K562 (cell line): Measurements from ENCODE around the gene GSTM1. TPM values are rescaled to one million over a fixed set of nuclear protein-coding genes. Genes with fewer than 3 reads are reported as not detected.

ENCODE experiments used
- CAMTA2 ChIP-seq: fragments of 250-450 bp; sonication (Bioruptor Pico); conservative IDR thresholded peaks from 2 replicates; pipeline ENCODE4 v1.5.1; 2022
- CBFA2T3 ChIP-seq: fragments of 450-650 bp; IDR thresholded peaks from 2 replicates; pipeline ENCODE4 v1.6.1; 2017
- EP400 ChIP-seq: fragments of 450-650 bp; IDR thresholded peaks from 2 replicates; pipeline ENCODE4 v1.6.1; 2017; ENCODE audit warnings: antibody characterized with exemption, mild to moderate bottlenecking, moderate library complexity
- FOXP4 ChIP-seq: sonication (generic); formaldehyde crosslinking; IDR thresholded peaks from 2 replicates; pipeline ENCODE4 v1.8.0; 2022; ENCODE audit warnings: mild to moderate bottlenecking, missing genetic modification reagents, borderline replicate concordance
- GTF2B ChIP-seq: IDR thresholded peaks from 2 replicates; pipeline ENCODE4 v1.6.1; 2011; ENCODE audit not compliant: insufficient read length; ENCODE audit errors: extremely low read depth
- HCFC1 ChIP-seq: IDR thresholded peaks from 2 replicates; pipeline ENCODE4 v1.6.1; 2012; ENCODE audit warnings: low read depth, low read length, improper control_type of control experiment
- HOMEZ ChIP-seq: fragments of 250-450 bp; sonication (Bioruptor Pico); IDR thresholded peaks from 2 replicates; pipeline ENCODE4 v1.4.0; 2020; ENCODE audit warnings: mild to moderate bottlenecking, moderate library complexity
- HOXB6 ChIP-seq: fragments of 250-450 bp; sonication (Bioruptor Pico); IDR thresholded peaks from 2 replicates; pipeline ENCODE4 v1.5.1; 2022; ENCODE audit warnings: mild to moderate bottlenecking, borderline replicate concordance
- KAT2B ChIP-seq: IDR thresholded peaks from one replicate; pipeline ENCODE4 v1.6.1; 2012; ENCODE audit warnings: low read depth, mild to moderate bottlenecking, control low read depth, inconsistent platforms, low read length, moderate library complexity
- KDM2B ChIP-seq: fragments of 250-450 bp; sonication (Bioruptor Pico); IDR thresholded peaks from 2 replicates; pipeline ENCODE4 v1.8.0; 2021; ENCODE audit warnings: mild to moderate bottlenecking, moderate library complexity
- MBD2 ChIP-seq: sonication (generic); IDR thresholded peaks from 2 replicates; pipeline ENCODE4 v1.6.1; 2016; ENCODE audit warnings: low read depth, borderline replicate concordance
- NR1H2 ChIP-seq: sonication (generic); formaldehyde crosslinking; IDR thresholded peaks from 2 replicates; pipeline ENCODE4 v1.4.0; 2020; ENCODE audit warnings: mild to moderate bottlenecking, missing genetic modification reagents
- NR2C2 ChIP-seq, 2 experiments: fragments of 200-800 bp in 1 of 2; sonication (Bioruptor generic) in 1 of 2; sonication (generic) in 1 of 2; formaldehyde crosslinking in 1 of 2; IDR thresholded peaks; 2 replicates each; pipeline versions ENCODE4 v1.6.1 to v1.8.0; 2016 to 2022; ENCODE audit warnings: mild to moderate bottlenecking in 1 of 2, missing compliant biosample characterization in 1 of 2, missing genetic modification characterization in 1 of 2, missing genetic modification reagents in 1 of 2
- PCBP2 ChIP-seq: fragments of 200-400 bp; formaldehyde crosslinking; IDR thresholded peaks from 2 replicates; pipeline ENCODE4 v1.6.1; 2018; ENCODE audit warnings: low read length, low read depth, mild to moderate bottlenecking, moderate library complexity; ENCODE audit not compliant: poor library complexity, severe bottlenecking
- RBM15 ChIP-seq: fragments of 200-400 bp; formaldehyde crosslinking; IDR thresholded peaks from 2 replicates; pipeline ENCODE4 v1.6.1; 2018; ENCODE audit warnings: mild to moderate bottlenecking, low read length, moderate library complexity; ENCODE audit not compliant: insufficient read depth
- SRSF7 ChIP-seq: fragments of 200-400 bp; formaldehyde crosslinking; optimal IDR thresholded peaks from 2 replicates; pipeline ENCODE3; 2017; ENCODE audit warnings: mild to moderate bottlenecking, low read depth, low read length
- TCF15 ChIP-seq: fragments of 250-450 bp; sonication (Bioruptor Pico); IDR thresholded peaks from 2 replicates; pipeline ENCODE4 v1.8.0; 2022; ENCODE audit warnings: moderate library complexity, mild to moderate bottlenecking, inconsistent platforms
- TFE3 ChIP-seq: fragments of 450-650 bp; formaldehyde crosslinking; IDR thresholded peaks from 2 replicates; pipeline ENCODE4 v1.4.0; 2020; ENCODE audit warnings: mild to moderate bottlenecking, mixed read lengths
- TRIM28 ChIP-seq: fragments of 450-650 bp; IDR thresholded peaks from 2 replicates; pipeline ENCODE4 v1.6.1; 2017
- ZNF175 ChIP-seq: fragments of 200-800 bp; sonication (Bioruptor generic); IDR thresholded peaks from 2 replicates; pipeline ENCODE4 v1.6.1; 2016; ENCODE audit warnings: low read depth, mild to moderate bottlenecking, missing genetic modification characterization, missing compliant biosample characterization
- ZNF740 ChIP-seq, 3 experiments: fragments of 200-800 bp in 1 of 3; sonication (Bioruptor generic) in 1 of 3; sonication (generic) in 1 of 3; formaldehyde crosslinking in 1 of 3; IDR thresholded peaks; 2 replicates each; pipeline versions ENCODE4 v1.6.1 to v1.8.0; 2016 to 2022; ENCODE audit warnings: mild to moderate bottlenecking in 2 of 3, missing compliant biosample characterization in 2 of 3, missing genetic modification characterization in 2 of 3, missing genetic modification reagents in 1 of 3
- polyA plus RNA-seq, 8 experiments: library from polyadenylated mRNA; depleted of rRNA in 4 of 8; stranded (reverse) in 5 of 8; unstranded in 3 of 8; fragments of >200 nt; fragmentation: Nextera tagmentation in 2 of 8; fragmentation: Illumina TruSeq in 1 of 8; extraction: Ambion mirVana in 2 of 8; extraction: Trizol in 1 of 8; gene quantifications; 2 replicates each; pipeline versions ENCODE4 v1.2.1 to v1.2.3, GENCODE V29; 2011 to 2014; ENCODE audit warnings: inconsistent platforms in 1 of 8, missing spikeins in 1 of 8
- total RNA-seq, 7 experiments: library from RNA; depleted of rRNA in 6 of 7; stranded (reverse); fragments of >200 nt in 6 of 7; fragmentation: Illumina TruSeq in 2 of 7; extraction: Trizol in 2 of 7; gene quantifications; 2 replicates each; pipeline versions ENCODE4 v1.2.1 to v1.2.3, GENCODE V29; 2011 to 2021; ENCODE audit warnings: low replicate concordance in 1 of 7

The GSTM1 gene
- total and polyA plus RNA-seq, 9 of the 15 experiments (the other 6 are each of a cell fraction or from before 2014, with no cell fraction given), result not detected

GRCh38 chr1:109719337-109719837, 31.8 kb downstream of the GSTM1 start (continued):
- TF ChIP-seq TCF15 (CRISPR knock-in tag), result no peak
- no peak; the same call in 1 of the 2 replicates for TF ChIP-seq ZNF175
- no peak for TF ChIP-seq TFE3 (CRISPR knock-in tag)
- no peak for TF ChIP-seq HOMEZ (CRISPR knock-in tag)
- TF ChIP-seq EP400, result peak; percentile 67; the same call in 1 of the 2 replicates
- no peak for TF ChIP-seq HOXB6
- TF ChIP-seq CAMTA2 (CRISPR knock-in tag), result no peak
- no peak for TF ChIP-seq MBD2
- no peak for TF ChIP-seq KAT2B
- no peak for TF ChIP-seq ZNF740 (CRISPR knock-in tag; IDR thresholded peaks at IDR 0.05)
- no peak for TF ChIP-seq ZNF740 (tag; IDR thresholded peaks at IDR 0.05)
- TF ChIP-seq FOXP4 (CRISPR knock-in tag), result no peak
- no peak for TF ChIP-seq SRSF7
- TF ChIP-seq GTF2B, result no peak
- TF ChIP-seq HCFC1, result no peak
- TF ChIP-seq KDM2B (CRISPR knock-in tag), result no peak
- TF ChIP-seq PCBP2, result no peak
- peak; percentile 44; the same call in 1 of the 2 replicates for TF ChIP-seq CBFA2T3
- TF ChIP-seq TRIM28, result no peak
- TF ChIP-seq NR2C2 (CRISPR knock-in tag; IDR thresholded peaks at IDR 0.05), result no peak
- TF ChIP-seq NR2C2 (tag; IDR thresholded peaks at IDR 0.05), result no peak
- TF ChIP-seq RBM15, result no peak
- TF ChIP-seq NR1H2 (CRISPR knock-in tag), result no peak
